SJSA1 (cell line): Measurements from ENCODE around the gene KIAA1328. TPM values are rescaled to one million over a fixed set of nuclear protein-coding genes. Genes with fewer than 3 reads are reported as not detected.
"Not testable (repeated sequence)": the region's sequence is repeated elsewhere in the genome, so short reads cannot be mapped to it uniquely, and the experiment has no call there.

Source experiments
- DNase-seq, 2 experiments: peaks; one replicate each; pipeline ENCODE4 v3.0.0-alpha.2; 2015 to 2020; ENCODE audit warnings: low spot score in 2 of 2, low read depth in 1 of 2
- H3K27ac ChIP-seq: fragments of 250-450 bp; sonication (Bioruptor Pico); 2 replicates; pipeline ENCODE4 v1.5.1; 2020; ENCODE audit warnings: mild to moderate bottlenecking, moderate library complexity
- H3K27me3 ChIP-seq: fragments of 250-450 bp; sonication (Bioruptor Pico); replicated peaks from 2 replicates; pipeline ENCODE4 v1.5.1; 2020; ENCODE audit warnings: mild to moderate bottlenecking, moderate library complexity
- H3K36me3 ChIP-seq: fragments of 250-450 bp; sonication (Bioruptor Pico); 2 replicates; pipeline ENCODE4 v1.5.1; 2020; ENCODE audit warnings: mild to moderate bottlenecking
- H3K4me1 ChIP-seq: fragments of 250-450 bp; sonication (Bioruptor Pico); replicated peaks from 2 replicates; pipeline ENCODE4 v1.6.1; 2021; ENCODE audit warnings: mild to moderate bottlenecking
- H3K4me3 ChIP-seq: fragments of 250-450 bp; sonication (Bioruptor Pico); 2 replicates; pipeline ENCODE4 v1.5.1; 2020; ENCODE audit warnings: mild to moderate bottlenecking
- H3K9me3 ChIP-seq: fragments of 250-450 bp; sonication (Bioruptor Pico); replicated peaks from 2 replicates; pipeline ENCODE4 v1.5.1; 2020; ENCODE audit warnings: mild to moderate bottlenecking
- total RNA-seq: library from RNA; depleted of rRNA; stranded (reverse); fragments of >200 nt; shearing (Covaris generic); gene quantifications from 2 replicates; pipeline ENCODE4 v1.2.3, GENCODE V29; 2014

The KIAA1328 gene
- total RNA-seq, 1 experiment from 2014 or later = 7.9 TPM

DNA sequence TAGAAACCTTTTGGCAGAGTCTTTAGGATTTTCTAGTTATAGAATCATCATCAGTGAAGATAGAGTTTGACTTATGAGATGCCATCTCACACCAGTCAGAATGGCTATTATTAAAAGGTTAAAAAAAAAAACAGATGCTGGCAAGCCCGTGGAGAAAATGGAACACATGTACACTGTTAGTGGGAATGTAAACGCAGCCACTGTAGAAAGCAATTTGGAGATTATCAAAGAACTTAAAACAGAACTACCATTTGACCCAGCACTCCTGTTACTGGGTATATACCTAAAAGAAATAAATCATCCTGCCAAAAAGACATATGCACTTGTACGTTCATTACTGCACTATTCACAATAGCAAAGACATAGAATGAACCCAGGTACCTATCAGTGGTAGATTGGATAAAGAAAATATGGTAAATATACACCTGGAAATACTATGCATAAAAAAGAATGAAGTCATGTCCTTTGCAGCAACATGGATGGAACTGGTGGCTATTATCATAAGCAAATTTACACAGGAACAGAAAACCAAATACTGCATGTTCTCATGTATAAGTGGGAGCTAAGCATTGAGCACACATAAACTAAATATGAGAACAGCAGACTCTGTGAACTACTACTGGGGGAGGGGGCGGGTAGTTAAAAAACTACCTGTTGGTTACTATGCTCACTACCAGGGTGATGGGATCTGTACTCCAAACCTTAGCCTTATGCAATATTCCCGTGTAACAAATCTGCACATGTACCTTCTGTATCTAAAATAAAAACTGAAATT is 279.0 kb downstream of the KIAA1328 start:
- DNase-seq = no peak
- Histone ChIP-seq H3K27me3 (no peaks in the 10 kb centered on the region), H3K36me3 (no peaks in the 10 kb centered on the region), H3K9me3 (no peaks in the 10 kb centered on the region; the same call in 1 of the 2 replicates), H3K27ac (no peak overlapping the region), H3K4me1 (no peaks in the 10 kb centered on the region), H3K4me3 (no peak overlapping the region)

DNA sequence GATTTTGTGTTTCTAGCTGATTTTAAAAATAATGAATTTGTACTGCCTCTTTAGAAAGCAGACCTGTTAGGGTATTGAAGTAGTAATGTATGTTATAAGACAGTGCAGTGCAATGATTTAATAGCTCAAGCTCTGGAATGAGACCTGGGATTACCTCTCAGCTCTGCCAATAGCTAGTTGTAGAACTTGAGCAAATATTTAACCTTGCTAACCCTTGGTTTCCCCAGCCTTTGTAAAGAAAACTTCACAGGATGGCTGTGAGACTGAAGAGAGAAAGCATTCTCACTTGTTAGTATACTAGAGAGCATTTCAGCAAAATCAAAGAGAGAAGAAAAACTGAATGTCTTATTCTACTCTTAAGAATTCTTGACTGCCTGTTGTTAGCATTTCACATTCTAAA is 293.9 kb downstream of the KIAA1328 start:
- H3K9me3 ChIP-seq = no peaks in the 10 kb centered on the region
- H3K27ac ChIP-seq = no peak overlapping the region
- DNase-seq = no peak

DNA sequence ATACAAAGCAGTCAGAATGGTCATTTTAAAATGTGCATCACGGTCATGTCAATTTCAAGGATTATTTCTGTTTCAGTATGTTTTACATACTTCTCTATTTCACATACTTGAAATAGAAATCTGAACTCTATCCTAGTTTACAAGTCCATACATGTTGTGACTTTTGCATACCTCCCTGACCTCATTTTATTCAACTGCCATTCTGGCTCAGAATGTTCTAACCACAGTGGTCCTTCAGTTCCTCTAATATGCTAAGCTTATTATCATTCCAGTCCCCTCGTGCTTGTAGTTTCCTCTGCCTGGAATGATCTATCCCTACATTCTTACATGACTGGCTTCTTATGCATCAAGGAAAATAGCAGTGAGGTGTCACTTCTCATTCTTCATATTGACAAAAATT is 295.6 kb downstream of the KIAA1328 start:
- no peak for DNase-seq
- Histone ChIP-seq H3K9me3 (no peaks in the 10 kb centered on the region), H3K27ac (no peak overlapping the region)

More for the DNA sequence above, 293.9 kb downstream of the KIAA1328 start:
- H3K4me1 ChIP-seq = no peaks in the 10 kb centered on the region
- no peaks in the 10 kb centered on the region for H3K36me3 ChIP-seq
- H3K4me3 ChIP-seq = no peak overlapping the region
- no peaks in the 10 kb centered on the region for H3K27me3 ChIP-seq

GRCh38 chr18:37135177-37135576 is 306.2 kb downstream of the KIAA1328 start:
- no peaks in the 10 kb centered on the region for H3K4me1 ChIP-seq
- no peaks in the 10 kb centered on the region for H3K9me3 ChIP-seq
- H3K27me3 ChIP-seq = no peaks in the 10 kb centered on the region
- no peak overlapping the region for H3K4me3 ChIP-seq
- DNase-seq = no peak
- H3K27ac ChIP-seq = no peak overlapping the region
- H3K36me3 ChIP-seq = no peaks in the 10 kb centered on the region

More for the DNA sequence above, 295.6 kb downstream of the KIAA1328 start:
- H3K4me3 ChIP-seq = no peak overlapping the region
- H3K27me3 ChIP-seq = no peaks in the 10 kb centered on the region
- no peaks in the 10 kb centered on the region for H3K4me1 ChIP-seq
- H3K36me3 ChIP-seq = no peaks in the 10 kb centered on the region

GRCh38 chr18:37138456-37138855 is 309.5 kb downstream of the KIAA1328 start:
- Histone ChIP-seq H3K4me1 (no peaks in the 10 kb centered on the region), H3K27me3 (no peaks in the 10 kb centered on the region), H3K36me3 (no peaks in the 10 kb centered on the region), H3K4me3 (no peak overlapping the region), H3K27ac (no peak overlapping the region), H3K9me3 (no peaks in the 10 kb centered on the region)
- DNase-seq = no peak

- no peak overlapping the region for H3K4me3 ChIP-seq
- no peaks in the 10 kb centered on the region for H3K4me1 ChIP-seq
- H3K9me3 ChIP-seq = no peaks in the 10 kb centered on the region
- DNase-seq = no peak
- H3K27ac ChIP-seq = no peak overlapping the region
- H3K27me3 ChIP-seq = no peaks in the 10 kb centered on the region
- H3K36me3 ChIP-seq = no peaks in the 10 kb centered on the region
Observed at GRCh38 chr18:37139876-37140275, 310.9 kb downstream of the KIAA1328 start.

- Histone ChIP-seq H3K9me3 (no peaks in the 10 kb centered on the region; the same call in 1 of the 2 replicates), H3K27me3 (no peaks in the 10 kb centered on the region), H3K27ac (no peak overlapping the region), H3K36me3 (no peaks in the 10 kb centered on the region), H3K4me1 (no peaks in the 10 kb centered on the region), H3K4me3 (no peak overlapping the region)
- no peak for DNase-seq
Observed at GRCh38 chr18:37144921-37145320, 316.0 kb downstream of the KIAA1328 start.

DNA sequence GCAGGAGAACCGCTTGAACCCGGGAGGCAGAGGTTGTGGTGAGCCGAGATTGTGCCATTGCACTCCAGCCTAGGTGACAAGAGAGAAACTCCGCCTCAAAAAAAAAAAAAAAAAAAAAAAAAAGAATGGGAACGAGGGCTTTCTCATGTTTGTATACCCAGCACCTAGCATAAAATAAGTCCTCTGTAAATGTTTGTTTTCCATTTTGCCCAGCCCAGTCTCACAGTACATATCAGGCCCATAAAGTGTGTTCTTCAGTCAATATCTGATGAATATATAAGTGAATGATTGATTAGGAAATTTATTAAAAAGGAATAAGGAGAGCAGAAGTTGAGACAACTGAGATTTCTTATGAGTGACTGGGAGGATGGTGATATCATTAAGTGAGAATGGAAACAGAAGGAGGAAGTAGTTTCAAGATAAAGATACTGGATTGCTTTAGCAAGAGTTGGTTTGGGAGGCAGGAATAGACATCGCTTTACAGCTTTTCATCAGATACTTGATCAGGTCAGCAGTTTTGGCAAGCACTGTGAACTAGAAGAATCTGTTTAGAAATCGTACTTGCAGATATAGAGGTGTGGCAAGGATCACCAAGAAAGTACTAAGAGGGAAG is 327.5 kb downstream of the KIAA1328 start:
- Histone ChIP-seq H3K27ac (no peak overlapping the region), H3K9me3 (no peaks in the 10 kb centered on the region; the same call in 1 of the 2 replicates), H3K27me3 (no peaks in the 10 kb centered on the region), H3K4me1 (no peaks in the 10 kb centered on the region), H3K4me3 (no peak overlapping the region), H3K36me3 (no peaks in the 10 kb centered on the region)
- DNase-seq = no peak

DNA sequence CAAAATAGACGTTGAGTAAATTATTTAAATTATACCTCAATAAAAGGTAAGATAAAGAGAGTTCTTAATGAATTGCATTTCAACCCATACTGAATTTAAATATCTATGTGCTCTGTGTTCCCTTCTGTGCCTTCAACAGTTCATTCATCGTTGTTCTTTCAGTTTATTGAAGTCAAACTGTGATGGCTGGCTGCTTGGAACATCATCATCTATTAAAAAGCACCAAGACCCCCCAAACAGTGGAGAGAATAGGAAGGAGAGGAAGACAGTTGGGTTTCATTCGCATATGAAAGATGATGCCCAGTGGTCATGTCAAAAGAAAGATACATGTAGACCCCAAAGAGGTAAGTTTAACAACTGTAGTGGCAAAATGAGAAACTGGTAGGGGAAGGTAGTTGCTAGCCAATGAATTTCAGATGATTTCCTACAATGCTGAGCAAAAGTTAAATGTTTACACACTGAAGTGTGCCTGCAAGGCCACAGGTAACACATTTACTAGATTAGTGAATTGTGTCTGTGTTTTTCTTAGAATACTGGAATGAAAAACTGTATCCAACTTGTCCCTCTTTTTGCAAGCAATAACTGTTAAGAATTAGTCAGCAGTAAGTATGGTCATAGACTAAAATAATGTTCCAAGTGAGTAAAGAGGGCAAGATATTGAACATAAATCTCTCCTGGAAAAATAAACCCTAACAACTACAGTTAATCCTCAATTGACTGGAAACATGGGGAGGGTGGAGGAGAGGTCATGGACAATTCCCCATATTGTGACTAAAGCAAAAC is 331.3 kb downstream of the KIAA1328 start:
- no peak for DNase-seq
- Histone ChIP-seq H3K27ac (no peak overlapping the region), H3K9me3 (no peaks in the 10 kb centered on the region)

GRCh38 chr18:37161491-37161890 is 332.6 kb downstream of the KIAA1328 start:
- Histone ChIP-seq H3K36me3 (no peaks in the 10 kb centered on the region), H3K4me3 (no peak overlapping the region), H3K27ac (no peak overlapping the region), H3K9me3 (no peaks in the 10 kb centered on the region), H3K27me3 (no peaks in the 10 kb centered on the region), H3K4me1 (no peaks in the 10 kb centered on the region)
- no peak for DNase-seq

More for the DNA sequence above, 331.3 kb downstream of the KIAA1328 start:
- Histone ChIP-seq H3K27me3 (no peaks in the 10 kb centered on the region), H3K4me3 (no peak overlapping the region), H3K4me1 (no peaks in the 10 kb centered on the region), H3K36me3 (no peaks in the 10 kb centered on the region)

DNA sequence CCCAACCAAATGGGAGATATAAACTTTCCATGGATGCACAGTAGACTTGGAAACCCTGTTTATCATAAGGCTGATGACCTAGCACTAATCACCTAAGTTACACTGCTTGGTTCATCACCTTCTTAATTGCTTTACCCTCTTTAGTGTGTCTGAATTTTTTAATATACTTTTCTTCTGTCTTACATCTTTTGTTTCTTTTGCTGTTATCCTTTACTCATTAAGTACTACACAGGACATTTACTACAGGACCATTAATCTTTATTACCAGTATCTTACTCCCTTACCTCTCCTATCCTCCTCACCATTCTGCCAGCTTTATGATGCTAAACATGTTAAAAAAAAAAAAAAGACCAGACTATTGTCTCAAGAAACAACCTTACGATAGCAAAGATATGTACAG is 333.6 kb downstream of the KIAA1328 start:
- H3K9me3 ChIP-seq = no peaks in the 10 kb centered on the region
- DNase-seq = no peak
- no peaks in the 10 kb centered on the region for H3K27me3 ChIP-seq
- no peaks in the 10 kb centered on the region for H3K4me1 ChIP-seq
- no peaks in the 10 kb centered on the region for H3K36me3 ChIP-seq
- no peak overlapping the region for H3K4me3 ChIP-seq
- no peak overlapping the region for H3K27ac ChIP-seq

DNA sequence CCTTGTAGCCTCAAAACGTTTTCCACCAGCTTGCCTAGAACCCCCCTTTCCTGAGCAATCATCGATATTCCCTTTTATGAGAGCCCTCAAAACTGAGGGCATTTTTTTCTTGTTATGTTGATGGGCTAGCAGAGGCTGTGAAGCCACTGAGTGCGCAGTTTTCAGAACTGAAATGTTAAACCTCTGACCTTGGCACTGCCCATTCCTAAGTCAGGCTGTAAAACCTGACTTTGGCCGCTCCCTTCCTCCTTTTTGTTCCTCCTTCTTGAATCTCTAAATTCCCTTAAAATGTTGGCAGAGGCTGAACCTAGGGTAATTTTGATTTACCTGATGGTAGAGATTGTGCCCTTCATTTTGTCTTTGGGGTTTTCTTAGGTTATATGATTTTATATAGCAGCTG is 334.2 kb downstream of the KIAA1328 start:
- Histone ChIP-seq H3K4me3 (no peak overlapping the region), H3K36me3 (no peaks in the 10 kb centered on the region), H3K9me3 (no peaks in the 10 kb centered on the region), H3K4me1 (no peaks in the 10 kb centered on the region), H3K27ac (no peak overlapping the region), H3K27me3 (no peaks in the 10 kb centered on the region)
- no peak for DNase-seq

DNA sequence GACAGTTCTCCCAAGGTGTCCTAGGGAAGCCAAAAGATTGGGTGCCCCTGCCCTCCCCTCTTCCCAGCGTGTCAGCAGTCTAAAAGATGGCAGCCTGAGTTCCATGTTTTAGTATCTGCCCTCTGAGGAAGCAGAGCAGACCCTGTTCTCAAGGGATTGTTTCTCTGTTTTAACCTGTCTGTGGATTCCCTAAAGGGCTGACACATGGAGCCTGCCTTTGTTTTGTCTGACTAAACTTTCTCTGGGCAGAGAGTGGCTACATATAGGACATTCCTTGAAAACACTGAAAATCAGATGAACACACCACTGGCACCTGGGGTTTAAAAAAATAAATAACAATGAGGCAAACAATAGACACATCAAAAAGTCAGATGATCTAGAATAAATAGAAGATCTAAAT is 337.6 kb downstream of the KIAA1328 start:
- no peaks in the 10 kb centered on the region for H3K4me1 ChIP-seq
- no peaks in the 10 kb centered on the region for H3K9me3 ChIP-seq
- no peak for DNase-seq
- no peak overlapping the region for H3K27ac ChIP-seq
- H3K27me3 ChIP-seq = no peaks in the 10 kb centered on the region
- no peak overlapping the region for H3K4me3 ChIP-seq
- no peaks in the 10 kb centered on the region for H3K36me3 ChIP-seq

- H3K9me3 ChIP-seq, H3K36me3 ChIP-seq, H3K4me1 ChIP-seq, H3K4me3 ChIP-seq, H3K27me3 ChIP-seq, DNase-seq, H3K27ac ChIP-seq: not testable (repeated sequence)
Observed at GRCh38 chr18:37166966-37167365, 338.0 kb downstream of the KIAA1328 start.
